AG04450 (cell line): ENCODE data around the gene WDR20. TPM values are rescaled to one million over a fixed set of nuclear protein-coding genes. Genes with fewer than 3 reads are reported as not detected.
A peak's percentile ranks its signal among the peaks of the same experiment; 100 is the strongest.

Source experiments
- CTCF ChIA-PET: fragments of 300-600, 350-600 bp; formaldehyde crosslinking; extraction: SDS; loops from one replicate; lab custom pipeline; 2022; ENCODE audit warnings: antibody characterized with exemption, inconsistent platforms; lab: Charles Lee
- POLR2A ChIA-PET: fragments of 350-600 bp; formaldehyde crosslinking; extraction: SDS; loops from one replicate; lab custom pipeline; 2021; ENCODE audit warnings: antibody characterized with exemption, inconsistent platforms; lab: Yijun Ruan, JAX
- DNase-seq: peaks from one replicate; pipeline ENCODE4 v3.0.0-alpha.2; 2011; ENCODE audit warnings: low read depth, low spot score
- H3K27ac ChIP-seq: one replicate; pipeline ENCODE4 v1.5.1; 2012; ENCODE audit warnings: low read depth, low read length, control low read depth
- H3K27me3 ChIP-seq: one replicate; pipeline ENCODE4 v1.6.0; 2012; ENCODE audit warnings: low read length; ENCODE audit not compliant: control insufficient read depth, insufficient read depth
- H3K4me3 ChIP-seq: 2 replicates; pipeline ENCODE4 v1.5.1; 2011; ENCODE audit warnings: mild to moderate bottlenecking, low read depth, low read length, control low read depth
- H3K9me3 ChIP-seq: 2 replicates; pipeline ENCODE4 v1.5.1; 2012; ENCODE audit warnings: low read length; ENCODE audit not compliant: control insufficient read depth, insufficient read depth
- polyA plus RNA-seq: library from polyadenylated mRNA; depleted of rRNA; stranded (reverse); fragments of >200 nt; gene quantifications from 2 replicates; pipeline ENCODE4 v1.2.3, GENCODE V29; 2011
- TF ChIP-seq, protein P1 (sequence below): IDR thresholded peaks from 2 replicates; pipeline ENCODE4 v1.5.1; 2011; ENCODE audit warnings: low read depth, low read length, control low read depth, inconsistent platforms

The WDR20 gene
- polyA plus RNA-seq, 1 experiment = 16.6 TPM

DNA sequence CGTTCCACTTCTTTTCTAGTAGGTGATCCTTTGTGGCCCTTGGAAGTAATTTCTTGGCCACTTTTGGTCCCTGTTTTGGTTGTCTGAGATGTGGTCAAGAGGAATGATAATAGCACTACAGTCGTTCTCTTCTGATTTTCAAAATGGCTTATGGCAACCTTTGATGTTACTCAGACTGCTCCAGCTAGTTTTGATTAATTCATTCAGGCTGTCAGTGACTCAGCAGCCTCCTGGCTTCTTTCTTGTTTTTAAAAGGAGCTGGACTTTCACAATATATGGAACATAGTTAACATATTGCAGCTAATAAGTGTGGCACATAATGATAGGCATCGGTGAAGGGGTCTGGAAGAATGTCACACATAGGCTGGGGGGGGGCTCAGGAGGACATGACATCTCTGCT lies 47.3 kb downstream of the WDR20 start:
- Histone ChIP-seq H3K27me3 (no peaks in the 10 kb centered on the region), H3K9me3 (no peaks in the 10 kb centered on the region), H3K27ac (peak overlapping the region; percentile 63), H3K4me3 (peak overlapping the region; percentile 5; the same call in 1 of the 2 replicates)
- TF ChIP-seq, protein P1, sequence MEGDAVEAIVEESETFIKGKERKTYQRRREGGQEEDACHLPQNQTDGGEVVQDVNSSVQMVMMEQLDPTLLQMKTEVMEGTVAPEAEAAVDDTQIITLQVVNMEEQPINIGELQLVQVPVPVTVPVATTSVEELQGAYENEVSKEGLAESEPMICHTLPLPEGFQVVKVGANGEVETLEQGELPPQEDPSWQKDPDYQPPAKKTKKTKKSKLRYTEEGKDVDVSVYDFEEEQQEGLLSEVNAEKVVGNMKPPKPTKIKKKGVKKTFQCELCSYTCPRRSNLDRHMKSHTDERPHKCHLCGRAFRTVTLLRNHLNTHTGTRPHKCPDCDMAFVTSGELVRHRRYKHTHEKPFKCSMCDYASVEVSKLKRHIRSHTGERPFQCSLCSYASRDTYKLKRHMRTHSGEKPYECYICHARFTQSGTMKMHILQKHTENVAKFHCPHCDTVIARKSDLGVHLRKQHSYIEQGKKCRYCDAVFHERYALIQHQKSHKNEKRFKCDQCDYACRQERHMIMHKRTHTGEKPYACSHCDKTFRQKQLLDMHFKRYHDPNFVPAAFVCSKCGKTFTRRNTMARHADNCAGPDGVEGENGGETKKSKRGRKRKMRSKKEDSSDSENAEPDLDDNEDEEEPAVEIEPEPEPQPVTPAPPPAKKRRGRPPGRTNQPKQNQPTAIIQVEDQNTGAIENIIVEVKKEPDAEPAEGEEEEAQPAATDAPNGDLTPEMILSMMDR = no peak
- POLR2A ChIA-PET = interaction anchor here (0.7 to 1.3 kb wide), 3 partner anchors 10 to 28 kb away, joined by 4 to 6 read pairs (median 5); no protein-coding TSS in a partner anchor
- peak; percentile 29 for DNase-seq
- CTCF ChIA-PET = interaction anchor here (0.6 to 1.4 kb wide), 2 partner anchors 130 to 226 kb away, joined by 3 to 5 read pairs; no protein-coding TSS in a partner anchor

DNA sequence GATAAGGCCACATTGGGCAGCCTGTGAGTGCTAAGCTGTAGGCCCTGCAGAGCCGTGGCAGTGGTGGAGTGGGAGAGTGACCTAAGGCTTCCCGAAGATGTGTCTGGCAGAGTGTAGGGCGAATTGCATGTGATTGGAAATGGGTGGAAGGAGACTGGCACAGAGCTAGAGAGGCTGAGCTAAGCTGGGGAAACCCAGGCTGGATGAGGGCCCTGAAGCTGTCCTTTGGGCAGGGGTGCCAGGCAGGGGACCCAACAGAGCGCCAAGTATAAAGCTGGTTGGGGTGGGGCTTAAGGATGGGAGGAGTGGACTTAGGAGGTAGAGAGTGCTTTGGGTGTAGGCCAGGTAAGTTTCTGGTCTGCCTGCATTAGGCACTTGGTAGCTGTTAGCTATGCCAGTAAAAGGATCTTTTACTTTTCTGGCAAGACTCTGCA lies 47.9 kb downstream of the WDR20 start:
- Histone ChIP-seq H3K9me3 (no peaks in the 10 kb centered on the region), H3K27me3 (no peaks in the 10 kb centered on the region), H3K27ac (peak overlapping the region; percentile 63), H3K4me3 (peak overlapping the region; percentile 5; the same call in 1 of the 2 replicates)
- ChIA-PET CTCF (interaction anchor here (1.4 kb wide), 1 partner anchor 226 kb away, joined by 3 read pairs; no protein-coding TSS in a partner anchor), POLR2A (interaction anchor here (0.7 to 1.3 kb wide), 3 partner anchors 10 to 29 kb away, joined by 4 to 6 read pairs (median 5); no protein-coding TSS in a partner anchor)
- TF ChIP-seq, protein P1 = no peak
- no peak for DNase-seq

DNA sequence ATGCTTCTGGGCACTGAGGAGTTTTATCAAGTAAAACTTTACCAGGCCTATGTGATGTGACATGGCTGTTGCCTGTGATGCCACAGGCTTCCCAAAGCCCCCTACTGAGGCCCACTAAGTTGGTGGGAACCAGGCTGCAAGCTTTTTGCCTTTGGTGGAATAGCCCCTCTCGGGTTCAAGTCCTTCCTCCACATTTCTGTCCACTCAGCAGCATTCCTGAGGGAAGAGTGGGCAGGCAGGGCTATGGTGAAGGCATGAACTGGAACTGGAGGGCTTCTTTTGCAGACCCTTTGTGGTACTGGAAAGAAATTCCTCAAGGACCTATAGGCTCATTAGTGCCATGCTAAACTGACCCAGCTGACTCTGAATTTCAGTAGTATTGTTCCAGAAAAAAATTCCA lies 48.5 kb downstream of the WDR20 start:
- POLR2A ChIA-PET = no interaction called here
- Histone ChIP-seq H3K27ac (no peak overlapping the region), H3K27me3 (no peaks in the 10 kb centered on the region), H3K9me3 (no peaks in the 10 kb centered on the region), H3K4me3 (no peak overlapping the region)
- CTCF ChIA-PET = interaction anchor here (1.4 kb wide), 1 partner anchor 227 kb away, joined by 3 read pairs; no protein-coding TSS in a partner anchor
- TF ChIP-seq, protein P1 = no peak
- no peak for DNase-seq

DNA sequence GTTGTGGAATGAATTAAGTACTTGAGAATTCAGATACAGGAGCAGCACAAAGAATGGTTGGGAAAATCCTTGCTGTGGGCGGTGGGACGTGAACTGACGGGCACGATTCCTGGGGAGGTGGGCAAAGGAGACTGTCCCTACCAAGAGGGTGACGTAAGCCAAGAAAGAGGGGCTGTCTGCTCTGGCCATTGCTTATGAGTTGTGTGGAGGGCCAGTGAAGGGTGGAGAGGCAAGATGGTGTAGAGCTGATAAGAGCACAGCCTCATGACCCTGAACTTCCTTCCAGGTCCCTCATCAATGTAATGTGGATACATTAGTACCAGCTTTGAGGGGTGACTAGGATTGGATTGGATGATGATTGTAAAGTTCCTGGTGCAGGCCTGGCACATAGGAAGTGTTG lies 50.2 kb downstream of the WDR20 start:
- H3K4me3 ChIP-seq = no peak overlapping the region
- DNase-seq = no peak
- no peaks in the 10 kb centered on the region for H3K27me3 ChIP-seq
- TF ChIP-seq, protein P1 = no peak
- POLR2A ChIA-PET = no interaction called here
- H3K9me3 ChIP-seq = no peaks in the 10 kb centered on the region
- H3K27ac ChIP-seq = no peak overlapping the region
- CTCF ChIA-PET = no interaction called here

DNA sequence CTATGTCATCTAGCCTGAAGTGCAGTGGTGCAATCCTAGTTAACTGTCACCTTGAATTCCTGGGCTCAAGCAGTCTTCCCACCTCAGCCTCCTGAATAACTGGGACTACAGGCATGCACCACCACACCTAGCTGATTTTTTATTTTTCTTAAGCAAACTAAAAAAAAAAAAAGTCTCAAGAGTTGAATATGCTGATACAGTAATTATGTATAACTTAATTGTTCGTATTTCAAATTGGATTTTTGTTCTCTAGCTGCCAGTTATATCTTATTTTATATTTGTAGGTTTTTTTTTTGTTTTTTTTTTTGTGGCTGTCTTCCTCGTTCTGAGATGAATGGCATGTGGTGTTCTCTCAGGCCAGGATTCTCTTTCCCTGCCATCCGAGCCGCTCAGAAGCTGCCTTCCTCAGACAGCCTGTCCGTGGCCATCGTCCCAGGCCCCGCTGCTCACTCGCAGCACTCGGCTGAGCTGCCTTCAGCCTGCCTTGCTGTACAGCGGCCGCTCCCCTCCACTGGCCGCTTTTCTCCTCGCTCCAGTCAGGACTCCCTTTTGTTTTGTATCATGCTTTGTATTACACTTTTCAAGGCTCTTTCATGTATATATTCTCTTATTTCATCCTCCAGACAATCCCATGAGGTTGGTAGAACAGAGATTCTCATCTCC lies 53.3 kb downstream of the WDR20 start:
- TF ChIP-seq, protein P1 = no peak

More for the DNA sequence above, 53.3 kb downstream of the WDR20 start:
- Histone ChIP-seq H3K27me3 (no peaks in the 10 kb centered on the region), H3K27ac (no peak overlapping the region), H3K9me3 (no peaks in the 10 kb centered on the region), H3K4me3 (no peak overlapping the region)
- DNase-seq = no peak
- ChIA-PET CTCF (no interaction called here), POLR2A (no interaction called here)
